Gastroesophageal sphincter (tissue), 3 donors: ENCODE measurements around the gene SLC1A2.

Source experiments
- POLR2A ChIP-seq, 2 donors: fragments of 450-650 bp; IDR thresholded peaks; one replicate each; pipeline ENCODE4 v1.6.1; 2017; ENCODE audit warnings: antibody characterized with exemption in 2 of 2, mild to moderate bottlenecking in 2 of 2, moderate library complexity in 1 of 2
- POLR2AphosphoS5 ChIP-seq: sonication (generic); formaldehyde crosslinking; IDR thresholded peaks from one replicate; pipeline ENCODE4 v1.6.1; 2017; ENCODE audit warnings: antibody characterized with exemption
- TF ChIP-seq, protein P1 (sequence below), 4 experiments: fragments of 200-600 bp in 2 of 4; fragments of 450-650 bp in 2 of 4; sonication (generic) in 1 of 4; IDR thresholded peaks; one replicate each; pipeline ENCODE4 v1.5.1; 2017 to 2019; ENCODE audit warnings: antibody characterized with exemption in 4 of 4, mild to moderate bottlenecking in 2 of 4, moderate library complexity in 2 of 4

DNA sequence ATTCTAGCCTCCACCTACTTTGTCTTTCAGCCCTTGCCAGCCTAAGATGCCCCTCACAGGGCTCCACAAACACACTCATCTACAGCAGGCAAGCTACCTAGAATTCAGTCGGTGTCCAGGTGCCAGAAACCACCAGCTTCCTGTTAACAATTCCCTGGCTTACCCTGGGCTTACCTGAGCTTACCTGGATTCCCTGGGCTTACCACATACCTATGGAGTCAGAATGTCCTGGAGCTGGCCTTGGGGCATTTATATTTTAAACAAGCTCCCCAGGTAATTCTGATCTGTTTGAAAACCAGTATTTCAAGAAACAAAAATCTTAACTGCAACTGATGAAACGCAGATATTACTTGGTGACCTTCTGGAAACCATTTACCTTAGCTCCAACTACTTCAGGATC lies 123.6 kb downstream of the SLC1A2 start:
- TF ChIP-seq, protein P1, sequence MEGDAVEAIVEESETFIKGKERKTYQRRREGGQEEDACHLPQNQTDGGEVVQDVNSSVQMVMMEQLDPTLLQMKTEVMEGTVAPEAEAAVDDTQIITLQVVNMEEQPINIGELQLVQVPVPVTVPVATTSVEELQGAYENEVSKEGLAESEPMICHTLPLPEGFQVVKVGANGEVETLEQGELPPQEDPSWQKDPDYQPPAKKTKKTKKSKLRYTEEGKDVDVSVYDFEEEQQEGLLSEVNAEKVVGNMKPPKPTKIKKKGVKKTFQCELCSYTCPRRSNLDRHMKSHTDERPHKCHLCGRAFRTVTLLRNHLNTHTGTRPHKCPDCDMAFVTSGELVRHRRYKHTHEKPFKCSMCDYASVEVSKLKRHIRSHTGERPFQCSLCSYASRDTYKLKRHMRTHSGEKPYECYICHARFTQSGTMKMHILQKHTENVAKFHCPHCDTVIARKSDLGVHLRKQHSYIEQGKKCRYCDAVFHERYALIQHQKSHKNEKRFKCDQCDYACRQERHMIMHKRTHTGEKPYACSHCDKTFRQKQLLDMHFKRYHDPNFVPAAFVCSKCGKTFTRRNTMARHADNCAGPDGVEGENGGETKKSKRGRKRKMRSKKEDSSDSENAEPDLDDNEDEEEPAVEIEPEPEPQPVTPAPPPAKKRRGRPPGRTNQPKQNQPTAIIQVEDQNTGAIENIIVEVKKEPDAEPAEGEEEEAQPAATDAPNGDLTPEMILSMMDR (IDR thresholded peaks at IDR 0.05), result no peak
- TF ChIP-seq POLR2A (IDR thresholded peaks at IDR 0.05), result no peak
- TF ChIP-seq POLR2AphosphoS5, result no peak
